GM23248 (cell line): Measurements from ENCODE around the gene ARL6IP4.

Experiments
- EZH2 ChIP-seq: fragments of 200-600 bp; sonication (generic); IDR thresholded peaks from 2 replicates; pipeline ENCODE4 v1.6.1; 2018; ENCODE audit warnings: antibody characterized with exemption, mild to moderate bottlenecking; ENCODE audit not compliant: insufficient read depth, poor library complexity, severe bottlenecking
- EZH2phosphoT487 ChIP-seq: fragments of 200-600 bp; sonication (generic); IDR thresholded peaks from 2 replicates; pipeline ENCODE4 v1.6.1; 2018; ENCODE audit warnings: antibody characterized with exemption, moderate library complexity, mild to moderate bottlenecking, low read depth; ENCODE audit not compliant: insufficient read depth

DNA sequence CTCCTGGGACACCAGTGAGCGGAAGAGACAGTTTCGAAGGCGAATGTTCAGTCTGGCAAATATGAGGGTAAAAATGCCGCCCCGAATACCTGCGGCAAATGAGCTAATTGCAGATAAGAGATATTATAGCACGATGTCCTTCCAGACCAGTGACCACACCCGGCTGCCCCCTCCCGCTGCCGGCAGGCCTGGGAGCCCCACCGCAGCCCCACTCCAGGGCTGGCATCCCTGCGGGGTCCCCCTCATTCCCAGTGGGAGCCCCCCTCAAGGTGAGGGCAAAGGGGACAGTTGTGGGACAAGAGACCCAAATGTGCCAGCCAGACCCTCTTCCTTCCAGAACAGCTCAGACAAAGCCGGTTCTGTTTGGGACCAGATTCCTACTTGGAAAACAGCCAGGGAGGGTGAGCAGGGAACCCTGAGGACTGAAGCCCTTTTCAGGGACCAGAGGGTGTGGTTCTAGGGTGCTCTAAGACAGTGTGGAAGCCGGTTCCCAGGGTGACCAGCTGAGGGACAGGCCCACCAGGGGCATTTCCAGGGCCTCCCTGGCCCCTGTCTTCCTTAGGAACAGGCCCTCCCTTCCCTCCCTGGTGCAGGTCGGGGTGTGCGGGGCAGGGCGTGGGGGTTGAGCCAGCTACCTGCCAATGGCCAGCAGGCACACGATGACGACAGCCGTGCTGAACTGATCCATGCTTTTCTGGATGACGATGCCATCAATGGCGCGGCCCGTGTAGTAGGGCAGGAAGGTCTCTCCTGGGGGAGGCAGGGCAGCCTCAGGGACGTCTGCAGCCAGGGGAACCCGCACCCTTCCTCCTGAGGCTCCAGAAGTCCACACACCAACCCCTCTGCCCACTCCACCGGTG, 30.4 kb upstream of the ARL6IP4 start:
- TF ChIP-seq EZH2 (no peak), EZH2phosphoT487 (no peak)
